Urinary bladder (tissue), 4 donors: ENCODE data around the gene GATA6. TPM values are rescaled to one million over a fixed set of nuclear protein-coding genes. Genes with fewer than 3 reads are reported as not detected.
A peak's percentile ranks its signal among the peaks of the same experiment; 100 is the strongest.

ENCODE experiments used
- DNase-seq: peaks from one replicate; pipeline ENCODE4 v3.0.0-alpha.2; 2015; ENCODE audit errors: extremely low spot score
- H3K27ac ChIP-seq: one replicate; pipeline ENCODE4 v1.5.1; 2013; ENCODE audit warnings: low read depth, mild to moderate bottlenecking, moderate library complexity
- H3K36me3 ChIP-seq: one replicate; pipeline ENCODE4 v1.6.1; 2013; ENCODE audit warnings: mild to moderate bottlenecking, moderate library complexity; ENCODE audit not compliant: insufficient read depth
- H3K4me1 ChIP-seq: one replicate; pipeline ENCODE4 v1.6.1; 2013; ENCODE audit warnings: mild to moderate bottlenecking, moderate library complexity; ENCODE audit not compliant: insufficient read depth
- H3K4me3 ChIP-seq: one replicate; pipeline ENCODE4 v1.5.1; 2013; ENCODE audit warnings: low read depth, low read length
- WGBS: extraction: QIAGEN DNeasy Blood & Tissue Kit; methylation state at CpG from one replicate; pipeline ENCODE4 v1.1.7; 2013; 5-methylcytosine and 5-hydroxymethylcytosine counted together
- polyA plus RNA-seq: library from polyadenylated mRNA; stranded (reverse); fragments of 200-250 nt; gene quantifications from one replicate; pipeline ENCODE4 v1.2.3, GENCODE V29; 2013
- total RNA-seq: library from RNA; depleted of rRNA; stranded (reverse); fragments of >200 nt; gene quantifications from one replicate; pipeline ENCODE4 v1.2.3, GENCODE V29; 2014
- donor health status: healthy with polysubstance abuse.
- donor health status: healthy.

The GATA6 gene
- total RNA-seq, result 42.0 TPM
- polyA plus RNA-seq, result 40.1 TPM

DNA sequence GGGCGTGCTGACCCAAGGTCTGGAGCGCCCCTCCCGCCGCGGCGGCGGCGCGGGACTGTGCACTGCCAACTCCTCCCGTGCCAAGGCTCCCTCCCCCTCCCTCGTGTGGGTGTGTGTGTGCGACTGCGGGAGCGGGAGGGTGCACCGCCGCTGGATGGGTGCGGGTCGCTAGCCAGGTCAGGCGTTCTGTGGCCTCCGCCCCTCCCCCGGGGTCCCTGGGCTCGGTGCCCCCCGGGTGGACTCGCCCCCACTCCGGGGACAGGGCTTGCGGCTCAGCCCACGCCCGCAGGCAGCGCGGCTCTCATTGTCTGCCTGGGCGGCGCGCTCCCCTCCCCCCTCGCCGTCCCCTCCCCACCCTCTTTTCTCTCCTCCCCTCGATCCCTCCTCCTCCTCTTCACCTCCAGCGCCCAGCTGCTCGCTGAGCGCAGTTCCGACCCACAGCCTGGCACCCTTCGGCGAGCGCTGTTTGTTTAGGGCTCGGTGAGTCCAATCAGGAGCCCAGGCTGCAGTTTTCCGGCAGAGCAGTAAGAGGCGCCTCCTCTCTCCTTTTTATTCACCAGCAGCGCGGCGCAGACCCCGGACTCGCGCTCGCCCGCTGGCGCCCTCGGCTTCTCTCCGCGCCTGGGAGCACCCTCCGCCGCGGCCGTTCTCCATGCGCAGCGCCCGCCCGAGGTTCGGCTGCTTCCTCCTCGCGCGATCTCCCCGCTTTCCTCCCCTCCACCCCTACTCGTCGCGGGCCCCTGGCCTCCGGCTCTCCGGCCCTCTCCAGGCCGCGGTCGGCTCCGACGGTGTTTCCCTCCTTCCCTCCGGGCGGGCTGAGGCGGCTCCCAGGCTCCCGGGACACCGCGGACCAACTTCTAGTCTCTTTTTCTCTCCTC, at the start of gene GATA6:
Gene GATA6, plus strand, starts transcription at position 579 of the 878 bp plus-strand sequence. CDS start 1,556 bp downstream, outside the sequence.
- Histone ChIP-seq H3K36me3 (no peaks in the 10 kb centered on the region), H3K4me1 (no peaks in the 10 kb centered on the region), H3K27ac (peak within 1 kb of the TSS; percentile 76), H3K4me3 (peak within 1 kb of the TSS; percentile 79)
- WGBS, result under 1% methylated on average over 87 of the region's 87 CpGs
- DNase-seq, result no peak

DNA sequence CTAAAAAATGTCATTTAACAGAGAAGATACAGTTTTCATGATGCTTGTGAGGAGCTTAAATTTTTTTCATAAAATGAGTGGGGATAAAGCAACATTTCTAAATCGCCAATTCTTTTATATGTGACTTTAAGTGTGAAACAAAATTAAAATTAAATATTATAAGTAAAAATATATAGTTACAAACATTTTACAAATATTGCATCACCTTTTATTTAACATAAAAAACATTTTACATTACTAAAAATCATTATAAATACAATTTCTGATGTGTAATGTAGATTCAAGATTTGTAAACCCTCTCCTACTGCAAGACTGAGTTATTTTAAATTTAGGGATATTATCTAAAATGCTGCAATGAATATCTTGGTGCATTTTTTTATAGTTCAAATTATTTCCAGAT, 44.4 kb upstream of the GATA6 start:
- Histone ChIP-seq H3K36me3 (no peaks in the 10 kb centered on the region), H3K27ac (no peak overlapping the region), H3K4me1 (no peaks in the 10 kb centered on the region), H3K4me3 (no peak overlapping the region)
- 98% methylated on average over 1 of the region's 1 CpG for WGBS
- DNase-seq, result no peak

DNA sequence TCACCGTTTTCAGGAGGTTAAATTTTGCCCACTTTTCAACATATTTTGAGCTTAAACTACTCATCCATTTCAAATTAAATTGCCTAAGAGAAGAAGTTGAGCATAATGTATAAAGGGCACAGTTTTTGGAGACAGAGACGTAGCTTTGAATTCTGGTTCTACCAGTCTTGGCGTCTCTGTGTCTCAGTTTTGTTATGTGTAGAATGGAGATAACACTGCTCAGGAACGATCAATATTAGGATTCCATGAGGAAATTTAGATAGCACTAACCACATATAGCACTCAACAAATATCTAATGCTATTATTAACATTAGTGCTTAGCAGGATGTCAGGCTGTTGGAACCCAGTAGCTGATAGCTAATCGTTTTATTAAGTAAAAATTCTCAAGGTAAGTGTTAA, 40.4 kb upstream of the GATA6 start:
- H3K4me1 ChIP-seq, result no peaks in the 10 kb centered on the region
- H3K4me3 ChIP-seq, result no peak overlapping the region
- H3K36me3 ChIP-seq, result no peaks in the 10 kb centered on the region
- WGBS, result 79% methylated on average over 5 of the region's 5 CpGs
- DNase-seq, result no peak
- H3K27ac ChIP-seq, result no peak overlapping the region

DNA sequence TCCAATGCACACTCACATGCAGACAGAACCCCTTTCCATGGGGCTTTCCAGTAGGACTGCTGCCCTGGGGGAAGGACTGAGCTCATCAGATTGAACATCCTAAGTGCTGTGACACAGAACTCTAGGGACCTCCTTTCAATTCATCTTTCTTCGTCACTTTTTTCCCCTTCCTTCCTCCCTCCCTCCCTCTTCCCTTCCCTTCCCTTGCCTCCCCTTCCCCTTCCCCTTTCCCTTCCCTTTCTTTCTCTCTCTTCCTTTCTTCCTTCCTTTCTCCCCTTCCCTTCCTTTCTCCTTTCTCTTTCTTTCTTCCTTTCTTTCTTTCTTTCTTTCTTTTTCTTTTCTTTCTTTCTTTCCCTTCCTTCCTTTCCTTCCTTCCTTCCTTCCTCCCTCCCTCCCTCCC, 39.6 kb upstream of the GATA6 start:
- WGBS, result 66% methylated on average over 1 of the region's 1 CpG
- H3K27ac ChIP-seq, result no peak overlapping the region

DNA sequence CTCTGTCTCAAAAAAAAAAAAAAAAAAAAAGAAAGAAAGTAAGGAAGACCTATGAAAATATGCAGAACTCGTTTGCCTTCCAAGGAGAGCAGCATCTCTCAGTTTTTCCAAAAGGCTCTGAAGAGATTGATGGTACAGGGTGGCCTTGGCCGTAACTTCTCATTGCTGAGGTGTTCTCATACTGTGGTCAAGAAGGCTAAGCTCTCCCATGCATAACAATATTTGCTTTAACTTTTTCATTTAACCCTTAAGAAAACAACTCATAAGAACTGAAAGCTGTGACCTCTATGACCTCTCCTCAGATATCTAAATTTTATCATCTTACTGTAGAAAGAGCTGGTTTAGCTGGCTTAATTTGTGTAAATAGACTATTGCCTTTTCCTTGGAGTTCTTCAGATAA, 37.1 kb upstream of the GATA6 start:
- DNase-seq, result no peak
- Histone ChIP-seq H3K36me3 (no peaks in the 10 kb centered on the region), H3K4me3 (no peak overlapping the region), H3K27ac (no peak overlapping the region), H3K4me1 (no peaks in the 10 kb centered on the region)
- 87% methylated on average over 2 of the region's 2 CpGs for WGBS

More for the DNA sequence above, 39.6 kb upstream of the GATA6 start:
- no peak for DNase-seq
- Histone ChIP-seq H3K4me1 (no peaks in the 10 kb centered on the region), H3K4me3 (no peak overlapping the region), H3K36me3 (no peaks in the 10 kb centered on the region)

DNA sequence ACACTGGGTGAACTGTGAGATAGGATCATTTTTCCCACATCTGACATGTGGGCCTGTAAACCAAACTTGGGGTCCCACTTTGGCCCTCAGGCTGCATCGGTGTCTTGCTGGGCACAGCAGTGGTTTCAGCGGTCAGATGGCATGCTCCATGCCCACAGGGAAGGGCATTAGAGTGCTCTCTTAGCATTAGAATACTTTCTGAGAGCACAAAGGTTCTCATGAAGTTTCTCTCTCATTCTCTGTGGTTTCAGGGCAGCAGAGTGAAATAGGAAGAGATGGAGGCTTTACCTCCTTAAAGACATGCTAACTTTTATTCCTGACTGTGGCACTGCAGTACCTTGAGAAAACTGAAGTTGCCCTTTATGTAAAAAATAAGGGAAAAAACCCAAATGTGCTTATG, 36.6 kb upstream of the GATA6 start:
- 96% methylated on average over 2 of the region's 2 CpGs for WGBS
- no peaks in the 10 kb centered on the region for H3K36me3 ChIP-seq
- H3K27ac ChIP-seq, result no peak overlapping the region
- no peak for DNase-seq
- H3K4me3 ChIP-seq, result no peak overlapping the region
- H3K4me1 ChIP-seq, result no peaks in the 10 kb centered on the region

DNA sequence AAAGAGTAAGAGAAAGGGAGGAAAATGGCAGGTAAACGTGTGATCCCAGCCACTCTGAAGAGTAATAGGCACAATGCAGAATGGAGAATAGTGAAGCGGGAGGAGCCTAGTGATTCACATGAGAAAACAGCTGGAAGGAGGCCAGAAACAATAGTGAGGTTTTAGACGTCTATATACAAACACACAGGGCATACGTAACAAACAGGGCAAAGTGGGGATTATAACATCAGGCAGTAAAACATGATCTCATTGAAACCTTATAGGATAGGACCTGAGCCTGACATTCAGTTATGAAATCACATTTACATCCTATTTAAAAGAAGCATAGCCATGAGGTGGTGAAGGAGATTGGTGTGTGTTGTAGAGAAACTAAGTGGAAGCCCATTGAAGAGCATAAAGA, 33.0 kb upstream of the GATA6 start:
- 69% methylated on average over 4 of the region's 4 CpGs for WGBS

DNA sequence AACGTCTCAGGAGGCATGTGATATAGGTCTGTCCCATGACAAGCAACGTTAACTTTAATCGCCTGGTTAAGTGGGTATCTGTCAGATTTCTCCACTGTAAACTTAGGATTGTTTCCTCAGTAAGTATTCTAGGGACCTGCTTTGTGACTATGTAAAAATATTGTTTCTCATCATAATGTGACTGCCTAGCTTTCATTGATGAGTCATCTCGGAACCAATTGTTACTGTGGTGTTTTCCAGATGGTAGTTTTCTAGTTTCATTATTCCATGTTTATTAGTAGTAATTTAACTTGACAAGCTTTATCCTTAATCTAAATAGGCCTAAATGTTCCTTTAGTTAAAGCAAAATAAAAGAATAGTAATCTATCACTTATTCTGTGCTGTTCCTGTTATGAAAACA, 28.2 kb upstream of the GATA6 start:
- Histone ChIP-seq H3K36me3 (no peaks in the 10 kb centered on the region), H3K4me1 (no peaks in the 10 kb centered on the region), H3K27ac (no peak overlapping the region), H3K4me3 (no peak overlapping the region)
- no peak for DNase-seq
- WGBS, result 78% methylated on average over 4 of the region's 4 CpGs

More for the DNA sequence above, 33.0 kb upstream of the GATA6 start:
- no peaks in the 10 kb centered on the region for H3K36me3 ChIP-seq
- DNase-seq, result no peak
- no peak overlapping the region for H3K4me3 ChIP-seq
- H3K4me1 ChIP-seq, result no peaks in the 10 kb centered on the region
- no peak overlapping the region for H3K27ac ChIP-seq

DNA sequence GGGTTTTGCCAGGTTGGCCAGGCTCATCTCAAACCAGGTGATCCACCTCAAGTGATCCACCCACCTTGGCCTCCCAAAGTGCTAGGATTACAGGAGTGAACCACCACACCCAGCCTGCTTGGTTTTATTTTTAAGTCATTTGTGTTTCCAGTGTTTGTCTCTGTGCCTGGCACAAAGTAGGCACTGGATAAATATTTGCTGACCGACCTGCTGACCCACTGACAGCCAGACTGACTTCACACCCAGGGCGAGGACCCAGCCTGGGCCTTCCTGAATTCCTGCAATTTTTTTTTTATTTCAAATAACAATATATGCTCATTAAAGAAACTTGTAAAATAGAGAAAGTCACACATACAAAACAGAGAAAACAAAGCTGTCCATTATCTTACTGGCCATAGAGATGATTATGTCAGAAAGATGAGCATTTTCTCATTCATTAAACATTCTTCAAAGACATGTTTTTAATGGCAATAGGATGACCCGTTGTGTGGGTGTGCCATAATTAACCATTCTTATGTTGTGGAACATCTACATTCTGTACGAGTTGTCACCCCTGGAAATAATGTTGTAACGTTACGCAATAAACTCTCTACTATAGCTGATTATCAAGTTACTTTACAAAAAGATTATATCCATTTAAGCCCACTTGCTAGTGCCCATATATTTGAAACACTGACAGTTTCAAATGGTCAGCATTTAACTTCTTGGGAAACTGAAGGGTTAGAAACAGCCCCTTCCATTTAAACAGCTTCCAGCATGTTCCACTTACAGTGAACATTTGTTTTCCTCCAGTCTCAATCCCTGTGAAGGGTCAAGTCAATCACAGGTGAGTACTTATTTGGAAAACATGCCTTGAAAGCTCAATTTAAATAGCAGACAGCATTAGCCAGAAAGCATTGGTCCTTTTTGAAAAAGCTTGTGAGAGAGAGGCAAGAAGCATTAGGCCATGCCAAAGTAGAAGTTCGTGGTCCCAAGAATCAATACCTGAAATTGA, 25.7 kb upstream of the GATA6 start:
- DNase-seq, result no peak
- no peaks in the 10 kb centered on the region for H3K4me1 ChIP-seq
- H3K36me3 ChIP-seq, result no peaks in the 10 kb centered on the region
- no peak overlapping the region for H3K4me3 ChIP-seq
- WGBS, result 91% methylated on average over 7 of the region's 7 CpGs
- no peak overlapping the region for H3K27ac ChIP-seq

DNA sequence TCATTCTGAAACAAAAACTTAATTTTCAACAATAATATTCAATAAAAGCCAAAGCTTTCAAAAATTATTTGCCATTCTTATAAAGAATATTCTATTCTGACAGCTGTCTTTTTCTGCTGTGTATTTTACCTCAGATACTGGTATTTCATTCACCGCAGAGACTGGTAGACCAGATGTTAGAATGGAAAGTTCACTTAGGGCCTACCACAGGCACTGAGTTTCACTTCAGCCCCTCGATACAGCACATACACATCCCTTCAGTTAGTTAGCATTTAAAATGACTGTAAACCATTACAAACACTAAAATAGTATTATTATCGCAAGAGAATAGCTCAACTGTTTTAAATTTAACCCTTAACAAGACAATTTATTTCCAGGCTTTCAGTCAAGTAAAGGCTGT, 24.2 kb upstream of the GATA6 start:
- Histone ChIP-seq H3K4me1 (no peaks in the 10 kb centered on the region), H3K4me3 (no peak overlapping the region), H3K36me3 (no peaks in the 10 kb centered on the region), H3K27ac (no peak overlapping the region)
- 87% methylated on average over 3 of the region's 3 CpGs for WGBS
- no peak for DNase-seq

DNA sequence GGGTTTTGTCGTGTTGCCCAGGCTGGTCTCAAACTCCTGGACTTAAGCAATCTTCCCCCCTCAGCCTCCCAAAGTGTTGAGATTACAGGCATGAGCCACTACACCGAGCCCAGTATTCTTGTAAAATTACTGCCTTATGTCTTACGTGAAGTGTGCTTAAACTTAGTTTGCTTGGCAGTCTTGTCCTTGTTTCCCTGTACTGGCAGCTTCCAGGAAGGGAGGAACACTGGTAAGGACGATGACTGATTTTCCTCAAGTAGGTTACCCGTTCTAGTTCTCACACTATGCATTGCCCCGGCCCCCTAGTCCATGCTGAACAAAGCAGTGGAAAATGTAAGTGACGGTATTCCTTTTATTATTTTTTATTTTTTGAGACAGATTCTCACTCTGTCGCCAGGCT, 19.7 kb upstream of the GATA6 start:
- H3K4me3 ChIP-seq, result no peak overlapping the region
- no peaks in the 10 kb centered on the region for H3K36me3 ChIP-seq
- H3K27ac ChIP-seq, result no peak overlapping the region
- 79% methylated on average over 8 of the region's 8 CpGs for WGBS
- DNase-seq, result no peak
- no peaks in the 10 kb centered on the region for H3K4me1 ChIP-seq

DNA sequence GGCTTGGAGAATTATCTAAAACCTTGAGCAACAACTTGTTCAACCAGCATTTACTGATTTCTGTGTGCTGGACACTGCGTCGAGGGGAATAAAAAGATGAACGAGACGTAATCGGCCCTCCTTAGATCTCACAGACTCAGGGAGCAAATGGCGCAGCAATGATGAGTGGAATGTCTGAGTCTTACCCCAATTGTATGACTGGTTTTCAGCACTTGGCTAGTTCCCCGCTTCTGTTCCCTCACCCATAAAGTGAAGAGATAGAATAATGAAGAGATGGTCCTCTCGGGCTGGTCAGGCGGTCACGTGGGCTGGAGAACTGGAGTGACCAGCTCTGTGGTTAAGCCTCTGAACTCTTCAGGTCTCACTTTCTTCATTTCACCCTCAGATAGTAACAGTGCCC, 17.3 kb upstream of the GATA6 start:
- no peaks in the 10 kb centered on the region for H3K36me3 ChIP-seq
- DNase-seq, result no peak
- WGBS, result 87% methylated on average over 10 of the region's 10 CpGs
- no peak overlapping the region for H3K4me3 ChIP-seq
- no peak overlapping the region for H3K27ac ChIP-seq
- H3K4me1 ChIP-seq, result no peaks in the 10 kb centered on the region

DNA sequence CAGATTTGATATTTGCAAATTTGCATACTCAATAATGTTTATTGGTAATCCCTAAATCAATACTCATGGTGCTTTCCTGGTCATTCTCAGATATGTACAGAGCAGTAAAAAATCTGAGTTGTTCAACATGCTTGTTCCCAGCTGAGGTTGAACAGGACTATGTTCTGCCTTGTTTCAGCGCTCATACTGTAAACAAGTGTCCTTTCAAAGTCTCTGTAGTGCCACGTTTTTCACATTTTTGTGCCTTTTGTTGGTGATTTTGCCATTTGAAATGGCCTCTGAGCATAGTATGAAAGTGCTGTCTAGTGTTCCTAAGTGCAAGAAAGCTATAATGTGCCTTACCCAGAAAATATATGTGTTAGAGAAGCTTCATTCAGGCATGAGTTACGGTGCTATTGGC, 16.0 kb upstream of the GATA6 start:
- Histone ChIP-seq H3K4me1 (no peaks in the 10 kb centered on the region), H3K27ac (no peak overlapping the region), H3K4me3 (no peak overlapping the region), H3K36me3 (no peaks in the 10 kb centered on the region)
- DNase-seq, result no peak
- WGBS, result 69% methylated on average over 3 of the region's 3 CpGs

DNA sequence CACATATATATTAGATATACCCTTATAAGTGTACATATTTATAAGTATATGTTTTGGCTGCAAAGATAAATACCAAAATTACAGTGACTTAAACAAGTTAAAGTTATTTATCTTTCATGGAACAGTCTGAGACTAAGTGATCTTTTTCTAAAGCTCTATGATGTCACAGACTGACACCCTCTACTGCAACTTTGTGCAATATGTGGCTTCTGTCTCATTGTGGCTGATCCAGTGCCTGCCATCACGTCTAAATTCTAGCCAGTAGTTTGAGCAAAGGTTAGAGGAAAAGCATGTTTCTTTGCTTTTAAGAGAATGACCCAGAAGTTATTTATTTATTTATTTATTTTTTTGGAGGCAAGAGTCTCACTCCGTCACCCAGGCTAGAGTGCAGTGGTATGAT, 13.8 kb upstream of the GATA6 start:
- H3K27ac ChIP-seq, result no peak overlapping the region
- WGBS, result 90% methylated on average over 2 of the region's 2 CpGs
- H3K4me3 ChIP-seq, result no peak overlapping the region
- H3K4me1 ChIP-seq, result no peaks in the 10 kb centered on the region
- no peaks in the 10 kb centered on the region for H3K36me3 ChIP-seq
- no peak for DNase-seq
